Liver (tissue), 9 donors: Measurements from ENCODE around the gene AJUBA. TPM values are rescaled to one million over a fixed set of nuclear protein-coding genes. Genes with fewer than 3 reads are reported as not detected.

ENCODE experiments used
- DNase-seq: peaks from one replicate; pipeline ENCODE4 v3.0.0-alpha.2; 2017; ENCODE audit warnings: low spot score
- H3K27ac ChIP-seq, 2 donors: one replicate each; pipeline ENCODE4 v1.7.0; 2013; ENCODE audit warnings: inconsistent platforms in 2 of 2, low read length in 2 of 2, control low read depth in 1 of 2, low read depth in 1 of 2, mild to moderate bottlenecking in 1 of 2
- H3K27me3 ChIP-seq, 4 donors: one replicate each; pipeline versions ENCODE4 v1.6.1 to v1.7.0; 2013; ENCODE audit warnings: low read length in 3 of 4, inconsistent platforms in 1 of 4, mild to moderate bottlenecking in 1 of 4, moderate library complexity in 1 of 4; ENCODE audit not compliant: control insufficient read depth in 4 of 4, insufficient read depth in 4 of 4
- H3K36me3 ChIP-seq, 4 donors: one replicate each; pipeline versions ENCODE4 v1.6.1 to v1.7.0; 2013; ENCODE audit warnings: low read length in 3 of 4, mild to moderate bottlenecking in 3 of 4, low read depth in 1 of 4, moderate library complexity in 1 of 4; ENCODE audit not compliant: control insufficient read depth in 4 of 4, insufficient read depth in 3 of 4
- H3K4me1 ChIP-seq, 4 donors: one replicate each; pipeline versions ENCODE4 v1.6.1 to v1.7.0; 2013; ENCODE audit warnings: low read length in 3 of 4, mild to moderate bottlenecking in 3 of 4, moderate library complexity in 1 of 4; ENCODE audit not compliant: control insufficient read depth in 4 of 4, insufficient read depth in 4 of 4
- H3K4me3 ChIP-seq, 3 donors: one replicate each; pipeline versions ENCODE4 v1.6.1 to v1.7.0; 2013; ENCODE audit warnings: low read length in 3 of 3, control low read depth in 1 of 3, low read depth in 1 of 3, mild to moderate bottlenecking in 1 of 3
- H3K9ac ChIP-seq, 2 donors: one replicate each; pipeline ENCODE4 v1.7.0; 2013; ENCODE audit warnings: low read length in 2 of 2, mild to moderate bottlenecking in 2 of 2, moderate library complexity in 2 of 2, control low read depth in 1 of 2, low read depth in 1 of 2
- H3K9me3 ChIP-seq, 4 donors: one replicate each; pipeline versions ENCODE4 v1.6.1 to v1.7.0; 2013; ENCODE audit warnings: low read length in 3 of 4; ENCODE audit not compliant: control insufficient read depth in 4 of 4
- CTCF ChIP-seq: fragments of 150-350 bp; IDR thresholded peaks from 2 replicates; pipeline ENCODE4 v1.5.1; 2017; ENCODE audit warnings: improper control_type of control experiment, low read depth, low read length; ENCODE audit not compliant: missing input control
- EGR1 ChIP-seq, 2 donors: IDR thresholded peaks; 2 replicates each; pipeline ENCODE4 v1.6.1; 2016 to 2018; ENCODE audit warnings: antibody characterized with exemption in 2 of 2, low read depth in 2 of 2
- FOXA1 ChIP-seq: IDR thresholded peaks from 2 replicates; pipeline ENCODE4 v1.6.1; 2016; ENCODE audit warnings: antibody characterized with exemption
- FOXA2 ChIP-seq: IDR thresholded peaks from 2 replicates; pipeline ENCODE4 v1.6.1; 2016; ENCODE audit warnings: antibody characterized with exemption
- GABPA ChIP-seq, 2 donors: IDR thresholded peaks in 1 of 2; conservative IDR thresholded peaks in 1 of 2; 2 replicates each; pipeline ENCODE4 v1.6.1; 2016; ENCODE audit warnings: antibody characterized with exemption in 2 of 2, mild to moderate bottlenecking in 1 of 2, moderate library complexity in 1 of 2
- HNF4A ChIP-seq, 2 donors: conservative IDR thresholded peaks; 2 replicates each; pipeline ENCODE4 v1.6.1; 2016; ENCODE audit warnings: antibody characterized with exemption in 2 of 2, mild to moderate bottlenecking in 2 of 2
- HNF4G ChIP-seq: IDR thresholded peaks from 2 replicates; pipeline ENCODE4 v1.6.1; 2016; ENCODE audit warnings: antibody characterized with exemption
- JUND ChIP-seq, 2 donors: IDR thresholded peaks; 2 replicates each; pipeline ENCODE4 v1.6.1; 2016; ENCODE audit warnings: antibody characterized with exemption in 2 of 2
- MAX ChIP-seq: IDR thresholded peaks from 2 replicates; pipeline ENCODE4 v1.6.1; 2016; ENCODE audit warnings: antibody characterized with exemption
- NR2F2 ChIP-seq: IDR thresholded peaks from 2 replicates; pipeline ENCODE4 v1.6.1; 2016; ENCODE audit warnings: antibody characterized with exemption
- RAD21 ChIP-seq, 2 donors: IDR thresholded peaks; 2 replicates each; pipeline ENCODE4 v1.6.1; 2016; ENCODE audit warnings: antibody characterized with exemption in 2 of 2, mild to moderate bottlenecking in 2 of 2
- SP1 ChIP-seq: IDR thresholded peaks from 2 replicates; pipeline ENCODE4 v1.6.1; 2018; ENCODE audit warnings: antibody characterized with exemption, mild to moderate bottlenecking
- TAF1 ChIP-seq: conservative IDR thresholded peaks from 2 replicates; pipeline ENCODE4 v1.6.1; 2016; ENCODE audit warnings: antibody characterized with exemption, mild to moderate bottlenecking
- YY1 ChIP-seq: IDR thresholded peaks from 2 replicates; pipeline ENCODE4 v1.6.1; 2016; ENCODE audit warnings: antibody characterized with exemption, mild to moderate bottlenecking
- WGBS: extraction: QIAGEN DNeasy Blood & Tissue Kit; methylation state at CpG from one replicate; pipeline ENCODE4 v1.1.7; 2013; 5-methylcytosine and 5-hydroxymethylcytosine counted together
- polyA plus RNA-seq, 2 donors: library from polyadenylated mRNA; stranded (reverse) in 1 of 2; unstranded in 1 of 2; fragments of 200-250 nt in 1 of 2; fragments of >200 nt in 1 of 2; fragmentation: Nextera tagmentation in 1 of 2; extraction: Ambion mirVana in 1 of 2; gene quantifications; one replicate each; pipeline versions ENCODE4 v1.2.1 to v1.2.3, GENCODE V29; 2013 to 2015
- total RNA-seq, 2 donors: library from RNA; depleted of rRNA; stranded (reverse); fragments of >200 nt; gene quantifications; one replicate each; pipeline ENCODE4 v1.2.3, GENCODE V29; 2014
- TF ChIP-seq, protein P1 (sequence below): IDR thresholded peaks from 2 replicates; pipeline ENCODE4 v1.6.1; 2016; ENCODE audit warnings: antibody characterized with exemption
- TF ChIP-seq, protein P2 (sequence below): IDR thresholded peaks from 2 replicates; pipeline ENCODE4 v1.6.1; 2016; ENCODE audit warnings: antibody characterized with exemption, mild to moderate bottlenecking
- donor health status: healthy.
- donor health status: healthy.
- donor health status: healthy.
- donor health status: healthy.
- donor health status: healthy.

AJUBA gene
- total and polyA plus RNA-seq, 4 donors, result 15.5 to 34.9 (median 19.6) TPM

DNA sequence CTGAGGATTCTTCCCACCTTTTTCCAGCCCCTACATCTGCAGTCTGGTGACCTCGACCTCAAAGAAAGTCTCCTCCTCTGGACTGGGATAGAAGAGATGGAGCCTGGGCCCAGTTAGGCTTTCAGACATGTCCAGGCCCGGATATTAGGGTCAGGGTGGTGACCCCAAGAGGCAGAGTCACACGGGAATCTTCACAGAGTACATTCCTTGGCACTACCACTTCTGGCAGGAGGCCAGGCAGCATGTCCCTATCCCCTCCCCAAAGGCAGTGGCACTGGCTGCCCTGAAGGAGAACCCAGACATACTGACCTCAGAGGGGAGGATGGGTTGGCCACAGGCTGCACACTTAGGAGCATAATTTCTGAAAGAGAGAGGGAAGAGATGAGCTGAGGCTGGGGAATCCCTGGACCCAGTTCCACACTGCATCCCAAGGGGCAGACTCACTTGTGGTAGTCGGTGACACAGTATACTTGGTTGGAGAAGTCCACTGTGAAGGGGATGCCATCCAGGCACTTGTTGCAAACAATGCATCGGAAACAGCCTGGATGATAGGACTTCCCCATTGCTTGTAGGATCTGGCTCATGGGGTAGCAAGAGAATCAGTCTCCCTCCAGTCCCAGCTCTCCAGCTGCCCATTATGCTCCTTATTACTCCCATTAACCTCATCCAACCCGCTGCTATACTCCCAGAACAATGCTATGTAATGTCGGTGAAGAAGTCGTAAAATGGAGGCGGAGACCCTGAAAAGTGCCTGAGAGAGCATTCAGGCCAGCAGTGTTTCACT, 7.6 kb downstream of the AJUBA start:
- Histone ChIP-seq H3K4me1 (peaks cover 16 to 60% (median 54%) of the 10 kb centered on the region in 4 donors), H3K36me3 (peaks cover 0 to 9% (median 4%) of the 10 kb centered on the region in 4 donors), H3K4me3 (no peak overlapping the region), H3K27ac (peak overlapping the region in 1 of 2 donors; percentile 6), H3K9me3 (no peaks in the 10 kb centered on the region), H3K9ac (peak overlapping the region in 1 of 2 donors; percentile 16), H3K27me3 (no peaks in the 10 kb centered on the region)
- TF ChIP-seq HNF4A (conservative IDR thresholded peaks at IDR 0.05) (no peak), NR2F2 (peak; percentile 95), EGR1 (IDR thresholded peaks at IDR 0.05; ENCODE audit: low read depth in 2 of 2) (no peak), CTCF (no peak), JUND (IDR thresholded peaks at IDR 0.05) (no peak)
- TF ChIP-seq, protein P1, sequence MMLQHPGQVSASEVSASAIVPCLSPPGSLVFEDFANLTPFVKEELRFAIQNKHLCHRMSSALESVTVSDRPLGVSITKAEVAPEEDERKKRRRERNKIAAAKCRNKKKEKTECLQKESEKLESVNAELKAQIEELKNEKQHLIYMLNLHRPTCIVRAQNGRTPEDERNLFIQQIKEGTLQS, result no peak
- DNase-seq, result no peak
- 68% methylated on average over 9 of the region's 9 CpGs for WGBS

DNA sequence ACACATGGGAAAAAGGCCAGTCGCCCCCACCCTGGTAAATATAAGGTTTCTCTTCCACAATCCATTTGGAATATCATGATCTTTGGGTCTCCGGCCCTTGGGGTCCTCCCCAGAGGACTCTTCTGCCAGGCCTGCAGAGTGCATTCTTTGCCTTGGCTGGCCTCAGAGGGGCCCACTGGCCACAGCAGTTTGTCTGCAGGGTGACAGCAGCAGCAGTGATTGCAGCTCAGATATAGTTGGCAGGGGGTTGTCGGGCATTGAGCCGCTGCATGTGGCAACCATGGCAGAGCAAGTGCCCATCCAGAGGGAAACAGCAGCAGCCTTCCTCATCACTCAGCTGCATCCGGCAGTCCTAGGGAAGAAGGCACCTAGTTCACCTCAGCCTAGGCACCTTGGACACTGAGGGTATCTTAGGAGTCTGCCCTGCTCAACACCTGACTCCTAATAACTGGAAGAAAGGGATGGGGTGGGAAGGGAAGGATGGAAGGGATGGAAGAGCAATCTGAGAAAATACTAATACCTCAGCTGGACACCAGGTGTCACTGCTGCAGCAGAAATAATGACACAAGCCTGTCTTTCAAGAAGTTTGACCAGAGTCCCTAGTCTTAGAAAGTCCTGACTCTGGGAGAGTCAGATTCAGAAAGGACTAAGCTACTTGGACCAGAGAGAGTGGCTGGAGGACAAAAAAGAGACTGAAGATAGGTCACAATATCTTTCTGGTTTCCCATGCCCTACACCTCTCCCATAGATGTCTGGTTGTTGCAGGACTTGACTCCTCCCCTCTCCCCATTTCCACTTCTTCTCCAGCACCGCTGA, 8.9 kb downstream of the AJUBA start:
- no peak for TF ChIP-seq SP1
- TF ChIP-seq CTCF, result peak; percentile 75
- TF ChIP-seq RAD21 (IDR thresholded peaks at IDR 0.05), result peak; percentile 87 to 88
- WGBS, result 80% methylated on average over 6 of the region's 6 CpGs
- Histone ChIP-seq H3K9me3 (no peaks in the 10 kb centered on the region), H3K27ac (no peak overlapping the region), H3K27me3 (no peaks in the 10 kb centered on the region), H3K4me3 (no peak overlapping the region), H3K9ac (no peak overlapping the region), H3K4me1 (peaks cover 11 to 48% (median 42%) of the 10 kb centered on the region in 4 donors), H3K36me3 (peaks cover 0 to 9% (median 5%) of the 10 kb centered on the region in 4 donors)
- no peak for DNase-seq

GRCh38 chr14:22972313-22972930, 9.9 kb downstream of the AJUBA start:
- no peak overlapping the region for H3K9ac ChIP-seq
- H3K36me3 ChIP-seq, result peaks cover 0 to 9% (median 5%) of the 10 kb centered on the region in 4 donors
- H3K27me3 ChIP-seq, result no peaks in the 10 kb centered on the region
- DNase-seq, result no peak
- H3K9me3 ChIP-seq, result no peaks in the 10 kb centered on the region
- peaks cover 7 to 39% (median 34%) of the 10 kb centered on the region in 4 donors for H3K4me1 ChIP-seq
- H3K27ac ChIP-seq, result no peak overlapping the region
- 82% methylated on average over 2 of the region's 2 CpGs for WGBS
- H3K4me3 ChIP-seq, result no peak overlapping the region
- no peak for TF ChIP-seq TAF1
- TF ChIP-seq NR2F2, result no peak
- TF ChIP-seq YY1, result no peak
- TF ChIP-seq FOXA1, result no peak
- TF ChIP-seq, protein P2, sequence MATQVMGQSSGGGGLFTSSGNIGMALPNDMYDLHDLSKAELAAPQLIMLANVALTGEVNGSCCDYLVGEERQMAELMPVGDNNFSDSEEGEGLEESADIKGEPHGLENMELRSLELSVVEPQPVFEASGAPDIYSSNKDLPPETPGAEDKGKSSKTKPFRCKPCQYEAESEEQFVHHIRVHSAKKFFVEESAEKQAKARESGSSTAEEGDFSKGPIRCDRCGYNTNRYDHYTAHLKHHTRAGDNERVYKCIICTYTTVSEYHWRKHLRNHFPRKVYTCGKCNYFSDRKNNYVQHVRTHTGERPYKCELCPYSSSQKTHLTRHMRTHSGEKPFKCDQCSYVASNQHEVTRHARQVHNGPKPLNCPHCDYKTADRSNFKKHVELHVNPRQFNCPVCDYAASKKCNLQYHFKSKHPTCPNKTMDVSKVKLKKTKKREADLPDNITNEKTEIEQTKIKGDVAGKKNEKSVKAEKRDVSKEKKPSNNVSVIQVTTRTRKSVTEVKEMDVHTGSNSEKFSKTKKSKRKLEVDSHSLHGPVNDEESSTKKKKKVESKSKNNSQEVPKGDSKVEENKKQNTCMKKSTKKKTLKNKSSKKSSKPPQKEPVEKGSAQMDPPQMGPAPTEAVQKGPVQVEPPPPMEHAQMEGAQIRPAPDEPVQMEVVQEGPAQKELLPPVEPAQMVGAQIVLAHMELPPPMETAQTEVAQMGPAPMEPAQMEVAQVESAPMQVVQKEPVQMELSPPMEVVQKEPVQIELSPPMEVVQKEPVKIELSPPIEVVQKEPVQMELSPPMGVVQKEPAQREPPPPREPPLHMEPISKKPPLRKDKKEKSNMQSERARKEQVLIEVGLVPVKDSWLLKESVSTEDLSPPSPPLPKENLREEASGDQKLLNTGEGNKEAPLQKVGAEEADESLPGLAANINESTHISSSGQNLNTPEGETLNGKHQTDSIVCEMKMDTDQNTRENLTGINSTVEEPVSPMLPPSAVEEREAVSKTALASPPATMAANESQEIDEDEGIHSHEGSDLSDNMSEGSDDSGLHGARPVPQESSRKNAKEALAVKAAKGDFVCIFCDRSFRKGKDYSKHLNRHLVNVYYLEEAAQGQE, result no peak
- TF ChIP-seq GABPA (IDR thresholded peaks at IDR 0.05 in 1 of 2, conservative IDR thresholded peaks at IDR 0.05 in 1 of 2), result no peak
- TF ChIP-seq FOXA2, result no peak
- no peak for TF ChIP-seq RAD21 (IDR thresholded peaks at IDR 0.05)
- TF ChIP-seq HNF4A (conservative IDR thresholded peaks at IDR 0.05), result no peak
- no peak for TF ChIP-seq EGR1 (IDR thresholded peaks at IDR 0.05; ENCODE audit: low read depth in 2 of 2)
- TF ChIP-seq HNF4G, result no peak
- no peak for TF ChIP-seq JUND (IDR thresholded peaks at IDR 0.05)
- TF ChIP-seq MAX, result no peak
